T1000 (cell line): ENCODE measurements around the gene TBX10.
"Not testable (repeated sequence)": the region's sequence is repeated elsewhere in the genome, so short reads cannot be mapped to it uniquely, and the experiment has no call there.

ENCODE experiments used
- DNase-seq: peaks from one replicate; lab custom pipeline; 2025; ENCODE audit warnings: mixed read lengths; lab: John Stamatoyannopoulos, UW

TBX10 gene

GRCh38 chr11:67615728-67616430, 23.7 kb downstream of the TBX10 start:
- no peak for DNase-seq

- peak; percentile 8 for DNase-seq
Measured at GRCh38 chr11:67614730-67615714, 24.5 kb downstream of the TBX10 start.

- no peak for DNase-seq
Measured at GRCh38 chr11:67613960-67614715, 25.4 kb downstream of the TBX10 start.

GRCh38 chr11:67613313-67613959, 26.1 kb downstream of the TBX10 start:
- no peak for DNase-seq

- DNase-seq, result no peak
Measured at GRCh38 chr11:67612751-67613150, 26.8 kb downstream of the TBX10 start.

- DNase-seq, result no peak
Measured at GRCh38 chr11:67611704-67612587, 27.6 kb downstream of the TBX10 start.

- no peak for DNase-seq
Measured at GRCh38 chr11:67611165-67611564, 28.4 kb downstream of the TBX10 start.

- DNase-seq, result no peak
Measured at GRCh38 chr11:67610302-67610868, 29.2 kb downstream of the TBX10 start.

- DNase-seq, result no peak
Measured at GRCh38 chr11:67609316-67609715, 30.2 kb downstream of the TBX10 start.

GRCh38 chr11:67608486-67608885, 31.1 kb downstream of the TBX10 start:
- DNase-seq, result no peak

- DNase-seq, result no peak
Measured at GRCh38 chr11:67607507-67607906, 32.1 kb downstream of the TBX10 start.

- peak; percentile 83 for DNase-seq
Measured at GRCh38 chr11:67606492-67607295, 32.9 kb downstream of the TBX10 start, which contains the start of gene NDUFV1. Gene NDUFV1 (plus strand): TSS chr11:67606936. CDS start chr11:67607005, 69 bp downstream.

- no peak for DNase-seq
Measured at GRCh38 chr11:67606093-67606491, 33.5 kb downstream of the TBX10 start.

GRCh38 chr11:67605231-67606011, 34.1 kb downstream of the TBX10 start:
- DNase-seq, result no peak

GRCh38 chr11:67604815-67605214, 34.7 kb downstream of the TBX10 start:
- no peak for DNase-seq

GRCh38 chr11:67604119-67604518, 35.4 kb downstream of the TBX10 start:
- DNase-seq, result not testable (repeated sequence)

- DNase-seq, result no peak
Measured at GRCh38 chr11:67601098-67601497, 38.5 kb downstream of the TBX10 start.

GRCh38 chr11:67600324-67601029, 39.1 kb downstream of the TBX10 start:
- DNase-seq, result no peak
